ENCODE results near the gene TMX2.

Gene TMX2

DNA sequence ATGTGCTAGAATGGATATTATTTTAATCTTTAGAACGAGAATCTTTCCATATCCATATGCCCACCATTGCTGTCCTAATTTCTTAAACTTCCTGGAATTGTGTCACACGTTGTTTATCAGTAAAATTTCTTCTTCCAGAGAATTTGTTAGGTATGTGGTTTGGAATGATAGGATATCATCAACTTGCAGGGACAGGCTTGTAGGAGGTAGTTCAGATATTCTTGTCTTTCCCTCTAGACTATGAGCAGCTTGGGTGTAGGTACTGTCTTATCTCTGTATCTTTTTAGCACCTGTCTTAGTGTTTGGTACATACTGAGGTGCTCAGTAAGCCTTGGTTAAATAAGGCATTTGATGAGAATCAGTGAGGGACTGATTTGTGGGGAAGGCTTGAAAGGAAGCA lies 52.6 kb downstream of the TMX2 start:
- TF ChIP-seq TAF1 (IDR thresholded peaks at IDR 0.05; ENCODE audit: borderline replicate concordance, insufficient read depth, low read length) (no peak), POLR2AphosphoS5 (IDR thresholded peaks at IDR 0.05; ENCODE audit: low read depth, low read length) (no peak), SIN3A (IDR thresholded peaks at IDR 0.05; ENCODE audit: borderline replicate concordance, insufficient read depth, low read length) (no peak)
- TF ChIP-seq, protein P1, sequence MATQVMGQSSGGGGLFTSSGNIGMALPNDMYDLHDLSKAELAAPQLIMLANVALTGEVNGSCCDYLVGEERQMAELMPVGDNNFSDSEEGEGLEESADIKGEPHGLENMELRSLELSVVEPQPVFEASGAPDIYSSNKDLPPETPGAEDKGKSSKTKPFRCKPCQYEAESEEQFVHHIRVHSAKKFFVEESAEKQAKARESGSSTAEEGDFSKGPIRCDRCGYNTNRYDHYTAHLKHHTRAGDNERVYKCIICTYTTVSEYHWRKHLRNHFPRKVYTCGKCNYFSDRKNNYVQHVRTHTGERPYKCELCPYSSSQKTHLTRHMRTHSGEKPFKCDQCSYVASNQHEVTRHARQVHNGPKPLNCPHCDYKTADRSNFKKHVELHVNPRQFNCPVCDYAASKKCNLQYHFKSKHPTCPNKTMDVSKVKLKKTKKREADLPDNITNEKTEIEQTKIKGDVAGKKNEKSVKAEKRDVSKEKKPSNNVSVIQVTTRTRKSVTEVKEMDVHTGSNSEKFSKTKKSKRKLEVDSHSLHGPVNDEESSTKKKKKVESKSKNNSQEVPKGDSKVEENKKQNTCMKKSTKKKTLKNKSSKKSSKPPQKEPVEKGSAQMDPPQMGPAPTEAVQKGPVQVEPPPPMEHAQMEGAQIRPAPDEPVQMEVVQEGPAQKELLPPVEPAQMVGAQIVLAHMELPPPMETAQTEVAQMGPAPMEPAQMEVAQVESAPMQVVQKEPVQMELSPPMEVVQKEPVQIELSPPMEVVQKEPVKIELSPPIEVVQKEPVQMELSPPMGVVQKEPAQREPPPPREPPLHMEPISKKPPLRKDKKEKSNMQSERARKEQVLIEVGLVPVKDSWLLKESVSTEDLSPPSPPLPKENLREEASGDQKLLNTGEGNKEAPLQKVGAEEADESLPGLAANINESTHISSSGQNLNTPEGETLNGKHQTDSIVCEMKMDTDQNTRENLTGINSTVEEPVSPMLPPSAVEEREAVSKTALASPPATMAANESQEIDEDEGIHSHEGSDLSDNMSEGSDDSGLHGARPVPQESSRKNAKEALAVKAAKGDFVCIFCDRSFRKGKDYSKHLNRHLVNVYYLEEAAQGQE (IDR thresholded peaks at IDR 0.05; ENCODE audit: insufficient read depth in 1 of 2, low read depth in 2 of 2, low read length in 2 of 2), result no peak

DNA sequence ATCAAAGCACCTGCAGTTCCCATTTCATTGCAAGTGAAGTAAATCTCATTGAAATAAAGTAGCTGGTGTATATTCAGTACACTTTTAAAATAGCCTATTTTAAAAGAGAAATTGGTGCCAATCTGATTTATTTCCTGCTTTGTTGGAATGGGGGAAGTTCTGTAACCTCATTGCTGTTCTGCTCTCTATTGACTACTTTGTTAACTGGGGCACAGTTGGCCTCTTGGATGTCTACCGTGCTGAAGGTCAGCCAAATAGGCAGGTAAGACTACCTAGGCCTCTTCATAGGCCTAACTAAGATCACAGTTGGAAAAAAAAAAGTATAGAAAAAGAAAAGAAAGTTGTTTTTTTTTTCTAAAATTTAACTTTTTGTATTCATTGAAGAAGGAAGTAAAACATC lies 58.4 kb downstream of the TMX2 start:
- TF ChIP-seq TAF1 (IDR thresholded peaks at IDR 0.05; ENCODE audit: borderline replicate concordance, insufficient read depth, low read length), result no peak
- TF ChIP-seq, protein P1 (IDR thresholded peaks at IDR 0.05; ENCODE audit: insufficient read depth in 1 of 2, low read depth in 2 of 2, low read length in 2 of 2), result no peak
- TF ChIP-seq FOXP2 (optimal IDR thresholded peaks at IDR 0.05; ENCODE audit: borderline replicate concordance, extremely low read depth, extremely low read length, insufficient read depth), result no peak
- TF ChIP-seq SIN3A (IDR thresholded peaks at IDR 0.05; ENCODE audit: borderline replicate concordance, insufficient read depth, low read length), result no peak
- TF ChIP-seq POLR2AphosphoS5 (IDR thresholded peaks at IDR 0.05; ENCODE audit: low read depth, low read length), result no peak

DNA sequence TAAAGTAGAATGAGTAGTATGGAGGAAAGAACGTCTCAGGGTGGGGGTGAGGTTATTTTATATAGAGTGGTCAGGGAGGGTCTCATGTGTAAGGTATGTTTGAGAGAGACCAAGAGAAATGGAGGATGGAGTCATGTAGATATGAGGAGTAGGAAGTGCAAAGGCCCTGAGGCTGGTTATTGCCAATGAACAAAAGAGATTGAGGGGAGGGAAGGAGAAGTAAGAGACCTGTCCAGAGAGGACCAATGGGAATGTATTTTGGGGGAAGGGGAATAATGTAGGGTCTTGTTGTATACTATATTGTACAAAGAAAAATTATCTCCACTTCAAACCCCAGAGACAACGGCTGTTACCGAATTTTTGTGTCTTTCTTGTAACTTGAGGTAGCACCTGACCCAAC lies 59.0 kb downstream of the TMX2 start:
- TF ChIP-seq, protein P1 (IDR thresholded peaks at IDR 0.05; ENCODE audit: insufficient read depth in 1 of 2, low read depth in 2 of 2, low read length in 2 of 2), result no peak
- TF ChIP-seq SIN3A (IDR thresholded peaks at IDR 0.05; ENCODE audit: borderline replicate concordance, insufficient read depth, low read length), result no peak
- TF ChIP-seq TAF1 (IDR thresholded peaks at IDR 0.05; ENCODE audit: borderline replicate concordance, insufficient read depth, low read length), result no peak
- TF ChIP-seq POLR2AphosphoS5 (IDR thresholded peaks at IDR 0.05; ENCODE audit: low read depth, low read length), result no peak

DNA sequence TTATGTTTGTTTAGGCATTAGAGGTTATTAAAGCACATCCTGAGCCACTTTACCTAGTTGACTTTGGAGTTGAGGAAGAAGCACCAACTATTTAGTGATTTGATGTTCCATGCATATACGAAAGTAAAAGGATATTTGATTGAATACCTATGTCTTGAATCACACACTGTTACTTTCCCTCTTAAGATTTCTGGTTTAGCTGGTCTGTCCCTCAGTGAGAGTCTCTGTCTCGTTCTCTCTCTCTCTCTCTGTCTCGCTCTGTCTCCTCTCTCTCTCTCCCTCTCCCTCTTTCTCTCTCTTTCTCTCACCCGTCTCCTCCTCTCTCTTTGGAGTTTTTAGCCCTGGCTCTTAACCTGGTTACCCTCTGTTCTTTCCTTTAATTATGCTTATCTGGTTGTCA lies 60.2 kb downstream of the TMX2 start:
- TF ChIP-seq TAF1 (IDR thresholded peaks at IDR 0.05; ENCODE audit: borderline replicate concordance, insufficient read depth, low read length) (no peak), SIN3A (IDR thresholded peaks at IDR 0.05; ENCODE audit: borderline replicate concordance, insufficient read depth, low read length) (no peak), POLR2AphosphoS5 (IDR thresholded peaks at IDR 0.05; ENCODE audit: low read depth, low read length) (no peak), FOXP2 (optimal IDR thresholded peaks at IDR 0.05; ENCODE audit: borderline replicate concordance, extremely low read depth, extremely low read length, insufficient read depth) (no peak)
- TF ChIP-seq, protein P1 (IDR thresholded peaks at IDR 0.05; ENCODE audit: insufficient read depth in 1 of 2, low read depth in 2 of 2, low read length in 2 of 2), result no peak

DNA sequence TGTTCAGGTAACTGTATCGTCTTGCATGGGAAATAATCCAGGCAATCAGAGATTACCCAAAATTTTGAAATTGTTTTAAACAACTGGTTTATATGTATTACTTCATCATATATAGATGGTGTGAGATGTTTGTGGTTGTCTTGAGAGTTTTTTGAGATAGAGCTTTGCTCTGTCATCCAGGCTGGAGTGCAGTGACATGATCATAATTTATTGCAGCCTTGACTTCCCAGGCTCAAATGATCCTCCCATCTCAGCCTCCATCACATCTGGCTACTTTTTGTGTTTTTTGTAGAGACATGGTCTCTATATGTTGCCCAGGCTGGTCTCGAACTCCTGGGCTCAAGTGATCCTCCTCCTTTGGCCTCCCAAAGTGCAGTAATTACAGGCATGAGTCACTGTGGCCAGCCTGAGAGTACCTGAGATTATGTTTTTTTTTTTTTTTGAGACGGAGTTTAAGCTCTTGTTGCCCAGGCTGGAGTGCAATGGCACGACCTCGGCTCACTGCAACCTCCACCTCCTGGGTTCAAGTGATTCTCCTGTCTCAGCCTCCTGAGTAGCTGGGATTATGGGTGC lies 60.7 kb downstream of the TMX2 start:
- no peak for TF ChIP-seq TAF1 (IDR thresholded peaks at IDR 0.05; ENCODE audit: borderline replicate concordance, insufficient read depth, low read length)
- no peak for TF ChIP-seq FOXP2 (optimal IDR thresholded peaks at IDR 0.05; ENCODE audit: borderline replicate concordance, extremely low read depth, extremely low read length, insufficient read depth)
- TF ChIP-seq, protein P1 (IDR thresholded peaks at IDR 0.05; ENCODE audit: insufficient read depth in 1 of 2, low read depth in 2 of 2, low read length in 2 of 2), result no peak
